ENCODE results near the gene PROSER3.

Gene PROSER3

DNA sequence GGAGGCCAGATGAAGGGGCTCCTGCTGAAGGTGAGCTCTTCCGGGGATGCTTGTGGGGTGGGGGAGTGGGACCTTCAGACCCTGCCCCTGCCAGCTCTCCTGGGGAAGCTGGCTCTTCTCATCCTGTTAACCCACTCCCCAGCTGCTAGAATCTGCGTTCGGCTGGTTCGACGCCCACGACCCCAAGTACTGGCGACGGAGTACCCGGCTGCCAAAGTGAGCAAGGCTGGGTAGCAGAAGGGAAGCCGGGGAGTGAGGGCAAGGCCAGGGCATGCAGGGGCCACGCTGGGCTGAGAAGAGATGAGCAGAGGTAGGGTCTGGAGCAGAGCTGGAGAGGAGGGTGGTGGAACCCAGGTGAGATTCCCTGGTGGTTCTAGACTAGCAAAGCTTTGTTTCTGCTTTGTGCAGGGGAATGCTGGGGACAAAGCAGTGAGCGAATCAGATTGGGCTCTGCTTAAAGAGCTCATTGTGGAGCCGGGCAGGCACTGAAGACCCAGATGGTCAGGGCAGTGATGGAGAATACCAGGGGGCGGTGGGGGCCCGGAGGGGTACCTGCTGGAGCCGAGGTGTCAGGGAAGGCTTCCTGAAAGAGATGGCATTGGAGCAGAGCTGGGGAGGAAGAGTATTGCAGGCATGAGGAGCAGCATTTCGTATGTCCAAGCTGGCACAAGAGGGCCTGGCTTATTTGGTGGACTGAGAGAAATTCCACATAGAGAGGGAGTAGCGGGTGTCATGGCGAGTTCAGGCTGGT is 29.8 kb upstream of the PROSER3 start:
- TF ChIP-seq NFIC (IDR thresholded peaks at IDR 0.05) (no peak), FOXM1 (IDR thresholded peaks at IDR 0.05; ENCODE audit: borderline replicate concordance, low read depth) (no peak), CREB1 (IDR thresholded peaks at IDR 0.05; ENCODE audit: low read depth) (no peak), EP300 (IDR thresholded peaks at IDR 0.05; ENCODE audit: borderline replicate concordance) (no peak), ZBTB7A (IDR thresholded peaks at IDR 0.05; ENCODE audit: low read depth) (no peak), EGR1 (IDR thresholded peaks at IDR 0.05) (no peak), RAD21 (IDR thresholded peaks at IDR 0.05; ENCODE audit: low read depth) (no peak), YY1 (IDR thresholded peaks at IDR 0.05; ENCODE audit: low read depth) (no peak), TEAD4 (IDR thresholded peaks at IDR 0.05) (no peak), TCF12 (IDR thresholded peaks at IDR 0.05; ENCODE audit: low read depth) (no peak), CEBPB (IDR thresholded peaks at IDR 0.05) (no peak), TAF1 (IDR thresholded peaks at IDR 0.05; ENCODE audit: low read depth) (no peak)
- TF ChIP-seq, protein P1, sequence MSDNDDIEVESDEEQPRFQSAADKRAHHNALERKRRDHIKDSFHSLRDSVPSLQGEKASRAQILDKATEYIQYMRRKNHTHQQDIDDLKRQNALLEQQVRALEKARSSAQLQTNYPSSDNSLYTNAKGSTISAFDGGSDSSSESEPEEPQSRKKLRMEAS (IDR thresholded peaks at IDR 0.05): no peak
- TF ChIP-seq, protein P2, sequence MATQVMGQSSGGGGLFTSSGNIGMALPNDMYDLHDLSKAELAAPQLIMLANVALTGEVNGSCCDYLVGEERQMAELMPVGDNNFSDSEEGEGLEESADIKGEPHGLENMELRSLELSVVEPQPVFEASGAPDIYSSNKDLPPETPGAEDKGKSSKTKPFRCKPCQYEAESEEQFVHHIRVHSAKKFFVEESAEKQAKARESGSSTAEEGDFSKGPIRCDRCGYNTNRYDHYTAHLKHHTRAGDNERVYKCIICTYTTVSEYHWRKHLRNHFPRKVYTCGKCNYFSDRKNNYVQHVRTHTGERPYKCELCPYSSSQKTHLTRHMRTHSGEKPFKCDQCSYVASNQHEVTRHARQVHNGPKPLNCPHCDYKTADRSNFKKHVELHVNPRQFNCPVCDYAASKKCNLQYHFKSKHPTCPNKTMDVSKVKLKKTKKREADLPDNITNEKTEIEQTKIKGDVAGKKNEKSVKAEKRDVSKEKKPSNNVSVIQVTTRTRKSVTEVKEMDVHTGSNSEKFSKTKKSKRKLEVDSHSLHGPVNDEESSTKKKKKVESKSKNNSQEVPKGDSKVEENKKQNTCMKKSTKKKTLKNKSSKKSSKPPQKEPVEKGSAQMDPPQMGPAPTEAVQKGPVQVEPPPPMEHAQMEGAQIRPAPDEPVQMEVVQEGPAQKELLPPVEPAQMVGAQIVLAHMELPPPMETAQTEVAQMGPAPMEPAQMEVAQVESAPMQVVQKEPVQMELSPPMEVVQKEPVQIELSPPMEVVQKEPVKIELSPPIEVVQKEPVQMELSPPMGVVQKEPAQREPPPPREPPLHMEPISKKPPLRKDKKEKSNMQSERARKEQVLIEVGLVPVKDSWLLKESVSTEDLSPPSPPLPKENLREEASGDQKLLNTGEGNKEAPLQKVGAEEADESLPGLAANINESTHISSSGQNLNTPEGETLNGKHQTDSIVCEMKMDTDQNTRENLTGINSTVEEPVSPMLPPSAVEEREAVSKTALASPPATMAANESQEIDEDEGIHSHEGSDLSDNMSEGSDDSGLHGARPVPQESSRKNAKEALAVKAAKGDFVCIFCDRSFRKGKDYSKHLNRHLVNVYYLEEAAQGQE (IDR thresholded peaks at IDR 0.05; ENCODE audit: low read depth): no peak
- TF ChIP-seq, protein P3, sequence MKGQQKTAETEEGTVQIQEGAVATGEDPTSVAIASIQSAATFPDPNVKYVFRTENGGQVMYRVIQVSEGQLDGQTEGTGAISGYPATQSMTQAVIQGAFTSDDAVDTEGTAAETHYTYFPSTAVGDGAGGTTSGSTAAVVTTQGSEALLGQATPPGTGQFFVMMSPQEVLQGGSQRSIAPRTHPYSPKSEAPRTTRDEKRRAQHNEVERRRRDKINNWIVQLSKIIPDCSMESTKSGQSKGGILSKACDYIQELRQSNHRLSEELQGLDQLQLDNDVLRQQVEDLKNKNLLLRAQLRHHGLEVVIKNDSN (IDR thresholded peaks at IDR 0.05): no peak

DNA sequence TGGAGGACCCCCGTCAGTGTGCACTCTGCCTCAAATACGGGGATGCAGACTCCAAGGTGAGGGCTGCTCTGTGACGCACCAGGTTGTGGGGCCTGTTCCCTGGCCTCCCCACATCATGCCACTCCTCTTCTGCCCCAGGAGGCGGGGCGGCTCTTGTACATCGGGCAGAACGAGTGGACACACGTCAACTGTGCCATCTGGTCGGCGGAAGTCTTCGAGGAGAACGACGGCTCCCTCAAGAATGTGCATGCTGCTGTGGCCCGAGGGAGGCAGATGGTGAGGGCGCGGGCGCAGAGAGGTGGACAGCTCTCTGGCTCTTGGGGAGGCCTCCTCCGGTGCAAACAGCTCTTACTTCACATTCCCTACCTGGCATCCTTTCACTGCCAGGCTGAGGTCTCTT is 29.0 kb upstream of the PROSER3 start:
- TF ChIP-seq TEAD4 (IDR thresholded peaks at IDR 0.05) (no peak), NFIC (IDR thresholded peaks at IDR 0.05) (no peak), FOXM1 (IDR thresholded peaks at IDR 0.05; ENCODE audit: borderline replicate concordance, low read depth) (no peak), EGR1 (IDR thresholded peaks at IDR 0.05) (no peak), CEBPB (IDR thresholded peaks at IDR 0.05) (no peak), EP300 (IDR thresholded peaks at IDR 0.05; ENCODE audit: borderline replicate concordance) (no peak), TAF1 (IDR thresholded peaks at IDR 0.05; ENCODE audit: low read depth) (no peak), TCF12 (IDR thresholded peaks at IDR 0.05; ENCODE audit: low read depth) (no peak), RAD21 (IDR thresholded peaks at IDR 0.05; ENCODE audit: low read depth) (no peak), YY1 (IDR thresholded peaks at IDR 0.05; ENCODE audit: low read depth) (no peak), ZBTB7A (IDR thresholded peaks at IDR 0.05; ENCODE audit: low read depth) (no peak), CREB1 (IDR thresholded peaks at IDR 0.05; ENCODE audit: low read depth) (no peak)
- TF ChIP-seq, protein P2 (IDR thresholded peaks at IDR 0.05; ENCODE audit: low read depth): no peak
- TF ChIP-seq, protein P3 (IDR thresholded peaks at IDR 0.05): no peak
- TF ChIP-seq, protein P1 (IDR thresholded peaks at IDR 0.05): no peak

DNA sequence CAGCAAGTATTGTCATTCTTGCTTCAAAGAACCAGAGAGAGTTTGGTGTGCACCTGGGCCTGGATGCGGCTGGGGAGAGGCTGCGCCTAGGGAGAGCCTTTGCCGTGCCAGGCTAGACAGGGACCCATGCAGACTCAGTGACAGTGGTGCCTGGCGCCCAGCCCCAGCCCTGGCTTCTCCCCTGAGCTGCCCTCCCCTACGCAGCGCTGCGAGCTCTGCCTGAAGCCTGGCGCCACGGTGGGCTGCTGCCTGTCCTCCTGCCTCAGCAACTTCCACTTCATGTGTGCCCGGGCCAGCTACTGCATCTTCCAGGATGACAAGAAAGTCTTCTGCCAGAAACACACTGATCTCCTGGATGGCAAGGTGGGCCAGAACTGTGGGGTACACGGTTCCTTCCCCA is 28.2 kb upstream of the PROSER3 start:
- TF ChIP-seq, protein P2 (IDR thresholded peaks at IDR 0.05; ENCODE audit: low read depth): no peak
- TF ChIP-seq CREB1 (IDR thresholded peaks at IDR 0.05; ENCODE audit: low read depth) (no peak), YY1 (IDR thresholded peaks at IDR 0.05; ENCODE audit: low read depth) (no peak), NFIC (IDR thresholded peaks at IDR 0.05) (no peak), EGR1 (IDR thresholded peaks at IDR 0.05) (no peak), RAD21 (IDR thresholded peaks at IDR 0.05; ENCODE audit: low read depth) (no peak), CEBPB (IDR thresholded peaks at IDR 0.05) (no peak)
- TF ChIP-seq, protein P3 (IDR thresholded peaks at IDR 0.05): no peak

DNA sequence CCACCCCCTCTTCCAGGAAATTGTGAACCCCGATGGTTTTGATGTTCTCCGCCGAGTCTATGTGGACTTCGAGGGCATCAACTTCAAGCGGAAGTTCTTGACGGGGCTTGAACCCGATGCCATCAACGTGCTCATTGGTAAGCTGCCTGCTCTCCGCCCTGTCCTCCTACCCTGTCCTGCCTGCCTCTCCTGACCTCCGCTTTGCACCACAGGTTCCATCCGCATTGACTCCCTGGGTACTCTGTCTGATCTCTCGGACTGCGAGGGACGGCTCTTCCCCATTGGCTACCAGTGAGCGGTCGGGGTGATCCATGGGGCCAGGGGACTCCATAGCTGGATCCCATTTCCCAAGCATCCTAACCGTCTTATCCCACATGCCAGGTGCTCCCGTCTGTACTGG is 27.6 kb upstream of the PROSER3 start:
- TF ChIP-seq TEAD4 (IDR thresholded peaks at IDR 0.05) (no peak), NFIC (IDR thresholded peaks at IDR 0.05) (no peak), RAD21 (IDR thresholded peaks at IDR 0.05; ENCODE audit: low read depth) (no peak), TCF12 (IDR thresholded peaks at IDR 0.05; ENCODE audit: low read depth) (no peak), FOXM1 (IDR thresholded peaks at IDR 0.05; ENCODE audit: borderline replicate concordance, low read depth) (no peak), TAF1 (IDR thresholded peaks at IDR 0.05; ENCODE audit: low read depth) (no peak), YY1 (IDR thresholded peaks at IDR 0.05; ENCODE audit: low read depth) (no peak), EP300 (IDR thresholded peaks at IDR 0.05; ENCODE audit: borderline replicate concordance) (no peak), CEBPB (IDR thresholded peaks at IDR 0.05) (no peak), EGR1 (IDR thresholded peaks at IDR 0.05) (no peak), ZBTB7A (IDR thresholded peaks at IDR 0.05; ENCODE audit: low read depth) (no peak), CREB1 (IDR thresholded peaks at IDR 0.05; ENCODE audit: low read depth) (no peak)
- TF ChIP-seq, protein P2 (IDR thresholded peaks at IDR 0.05; ENCODE audit: low read depth): no peak
- TF ChIP-seq, protein P1 (IDR thresholded peaks at IDR 0.05): no peak
- TF ChIP-seq, protein P3 (IDR thresholded peaks at IDR 0.05): no peak

Measured in Ishikawa (cell line).